WTC11 (cell line): ENCODE measurements around the gene FEZF1. TPM values are rescaled to one million over a fixed set of nuclear protein-coding genes. Genes with fewer than 3 reads are reported as not detected.

Experiments
- ATAC-seq: fragments of 200-7000 bp; cut with Tn5 transposase; 2 replicates; pipeline ENCODE4 v1.10.0; 2021; ENCODE audit warnings: mild to moderate bottlenecking, moderate library complexity
- CTCF ChIA-PET: fragments of 300-600 bp; sonication (Branson Sonifier 250); formaldehyde crosslinking; loops from one replicate; lab custom pipeline; 2021; ENCODE audit warnings: antibody characterized with exemption; lab: Charles Lee
- POLR2A ChIA-PET: fragments of 350-600 bp; sonication (Branson Sonifier 250); formaldehyde crosslinking; loops from one replicate; lab custom pipeline; 2021; ENCODE audit warnings: antibody characterized with exemption; lab: Charles Lee
- DNase-seq: peaks from one replicate; pipeline ENCODE4 v3.0.0; 2021; ENCODE audit warnings: low spot score
- H3K27ac Mint-ChIP-seq: 2 replicates; pipeline ENCODE4 v1.8.0; 2021; ENCODE audit warnings: mixed read lengths
- H3K27me3 Mint-ChIP-seq: 2 replicates; pipeline ENCODE4 v1.8.0; 2021; ENCODE audit warnings: low read depth, mild to moderate bottlenecking, moderate library complexity, mixed read lengths
- H3K36me3 Mint-ChIP-seq: 2 replicates; pipeline ENCODE4 v1.8.0; 2021; ENCODE audit warnings: mixed read lengths
- H3K4me1 Mint-ChIP-seq: 2 replicates; pipeline ENCODE4 v1.8.0; 2022; ENCODE audit warnings: mixed read lengths
- H3K4me3 Mint-ChIP-seq: 2 replicates; pipeline ENCODE4 v1.8.0; 2021; ENCODE audit warnings: mild to moderate bottlenecking, moderate library complexity, mixed read lengths
- H3K9me3 Mint-ChIP-seq: 2 replicates; pipeline ENCODE4 v1.8.0; 2021; ENCODE audit warnings: mixed read lengths
- CBFB ChIP-seq: sonication (generic); formaldehyde crosslinking; IDR thresholded peaks from 2 replicates; pipeline ENCODE4 v1.8.1; 2022; ENCODE audit warnings: mild to moderate bottlenecking, low read depth, missing genetic modification reagents
- ELF4 ChIP-seq: sonication (generic); formaldehyde crosslinking; IDR thresholded peaks from 2 replicates; pipeline ENCODE4 v1.8.1; 2022; ENCODE audit warnings: low read depth, mild to moderate bottlenecking, moderate library complexity, missing genetic modification reagents
- HMGA2 ChIP-seq: fragments of 250-450 bp; sonication (Bioruptor Pico); IDR thresholded peaks from 2 replicates; pipeline ENCODE4 v1.4.0; 2021; ENCODE audit warnings: mild to moderate bottlenecking, moderate library complexity
- JAZF1 ChIP-seq: fragments of 250-450 bp; sonication (Bioruptor Pico); IDR thresholded peaks from 2 replicates; pipeline ENCODE4 v1.9.0; 2021; ENCODE audit warnings: moderate library complexity, mild to moderate bottlenecking, inconsistent platforms
- KAT7 ChIP-seq: sonication (generic); formaldehyde crosslinking; IDR thresholded peaks from 2 replicates; pipeline ENCODE4 v1.8.1; 2023; ENCODE audit warnings: missing genetic modification reagents, mild to moderate bottlenecking, borderline replicate concordance
- MYBL2 ChIP-seq: sonication (generic); formaldehyde crosslinking; IDR thresholded peaks from 2 replicates; pipeline ENCODE4 v1.8.1; 2023; ENCODE audit warnings: mild to moderate bottlenecking, moderate library complexity, missing genetic modification reagents
- NR3C1 ChIP-seq: sonication (generic); formaldehyde crosslinking; conservative IDR thresholded peaks from 2 replicates; pipeline ENCODE4 v1.8.1; 2023; ENCODE audit warnings: low read depth, mild to moderate bottlenecking, missing genetic modification reagents
- OVOL2 ChIP-seq: fragments of 250-450 bp; sonication (Bioruptor Pico); IDR thresholded peaks from 2 replicates; pipeline ENCODE4 v1.9.0; 2021; ENCODE audit warnings: mild to moderate bottlenecking, borderline replicate concordance
- SMAD4 ChIP-seq: sonication (generic); formaldehyde crosslinking; IDR thresholded peaks from 2 replicates; pipeline ENCODE4 v1.8.0; 2022; ENCODE audit warnings: mild to moderate bottlenecking, missing genetic modification reagents
- SOX15 ChIP-seq: fragments of 250-450 bp; sonication (Bioruptor Pico); IDR thresholded peaks from 2 replicates; pipeline ENCODE4 v1.9.0; 2021; ENCODE audit warnings: mild to moderate bottlenecking
- TCF7 ChIP-seq: sonication (generic); formaldehyde crosslinking; IDR thresholded peaks from 2 replicates; pipeline ENCODE4 v1.8.0; 2022; ENCODE audit warnings: mild to moderate bottlenecking, low read depth, missing genetic modification reagents, moderate library complexity
- TEAD1 ChIP-seq: sonication (generic); formaldehyde crosslinking; IDR thresholded peaks from 2 replicates; pipeline ENCODE4 v1.8.0; 2022; ENCODE audit warnings: mild to moderate bottlenecking, missing genetic modification reagents
- ZNF219 ChIP-seq: sonication (generic); formaldehyde crosslinking; IDR thresholded peaks from 2 replicates; pipeline ENCODE4 v1.8.0; 2023; ENCODE audit warnings: missing genetic modification reagents, mild to moderate bottlenecking, borderline replicate concordance
- ZNF416 ChIP-seq: fragments of 250-450 bp; sonication (Bioruptor Pico); IDR thresholded peaks from 2 replicates; pipeline ENCODE4 v1.9.0; 2021; ENCODE audit warnings: mild to moderate bottlenecking, inconsistent platforms
- total RNA-seq: library from RNA; stranded (reverse); gene quantifications from 3 replicates; pipeline ENCODE4 v1.2.3, GENCODE V29; 2021
- TF ChIP-seq, protein P1 (sequence below): sonication (generic); formaldehyde crosslinking; IDR thresholded peaks from 2 replicates; pipeline ENCODE4 v1.8.1; 2022; ENCODE audit warnings: low read depth, missing genetic modification reagents, borderline replicate concordance
- TF ChIP-seq, protein P2 (sequence below): fragments of 250-450 bp; sonication (Bioruptor Pico); IDR thresholded peaks from 2 replicates; pipeline ENCODE4 v2.1.2; 2022; ENCODE audit warnings: mild to moderate bottlenecking, moderate library complexity
- TF ChIP-seq, protein P3 (sequence below): sonication (generic); formaldehyde crosslinking; IDR thresholded peaks from 2 replicates; pipeline ENCODE4 v1.8.1; 2023; ENCODE audit warnings: mild to moderate bottlenecking, missing genetic modification reagents
- TF ChIP-seq, protein P4 (sequence below): fragments of 250-450 bp; sonication (Bioruptor Pico); conservative IDR thresholded peaks from 2 replicates; pipeline ENCODE4 v1.9.0; 2021; ENCODE audit warnings: mild to moderate bottlenecking
- TF ChIP-seq, protein P5 (sequence below): sonication (generic); formaldehyde crosslinking; IDR thresholded peaks from 2 replicates; pipeline ENCODE4 v1.8.0; 2022; ENCODE audit warnings: missing genetic modification reagents
- TF ChIP-seq, protein P6 (sequence below): sonication (generic); formaldehyde crosslinking; IDR thresholded peaks from 2 replicates; pipeline ENCODE4 v1.8.0; 2022; ENCODE audit warnings: mild to moderate bottlenecking, missing genetic modification reagents

FEZF1 gene
- total RNA-seq, 1 experiment from 2014 or later = 20.0 TPM

DNA sequence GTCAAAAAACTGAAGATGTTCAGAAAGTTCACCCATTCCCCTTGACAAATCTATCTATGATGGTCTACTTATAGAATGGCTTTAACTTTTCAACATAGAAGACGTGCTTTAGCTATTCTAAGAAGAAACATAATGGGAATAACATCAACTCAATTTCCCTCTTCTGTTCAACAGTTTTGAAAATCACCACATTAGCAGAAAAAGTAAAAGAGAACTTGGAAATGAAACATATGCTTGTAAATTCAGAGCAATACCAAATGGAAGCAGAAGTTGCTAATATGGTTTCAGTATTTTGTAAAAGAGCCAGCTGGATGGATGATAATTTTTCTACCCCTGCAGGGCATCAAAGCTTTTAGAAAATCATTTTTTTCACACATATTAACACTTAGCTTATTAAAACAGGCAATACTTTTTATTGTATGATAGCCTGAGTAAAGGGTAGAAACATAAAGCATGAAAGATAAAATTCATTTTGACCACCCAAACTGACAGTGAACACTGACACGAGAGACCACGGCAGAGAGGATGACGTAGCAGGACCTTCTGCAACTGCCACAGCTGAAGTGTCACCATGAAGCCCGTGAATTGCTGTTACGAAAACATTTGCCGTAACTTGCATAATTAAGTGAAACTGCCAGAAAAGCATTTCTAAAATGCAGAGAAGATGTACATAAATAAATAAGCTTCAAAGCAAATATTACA, 39.2 kb upstream of the FEZF1 start:
- TF ChIP-seq, protein P1, sequence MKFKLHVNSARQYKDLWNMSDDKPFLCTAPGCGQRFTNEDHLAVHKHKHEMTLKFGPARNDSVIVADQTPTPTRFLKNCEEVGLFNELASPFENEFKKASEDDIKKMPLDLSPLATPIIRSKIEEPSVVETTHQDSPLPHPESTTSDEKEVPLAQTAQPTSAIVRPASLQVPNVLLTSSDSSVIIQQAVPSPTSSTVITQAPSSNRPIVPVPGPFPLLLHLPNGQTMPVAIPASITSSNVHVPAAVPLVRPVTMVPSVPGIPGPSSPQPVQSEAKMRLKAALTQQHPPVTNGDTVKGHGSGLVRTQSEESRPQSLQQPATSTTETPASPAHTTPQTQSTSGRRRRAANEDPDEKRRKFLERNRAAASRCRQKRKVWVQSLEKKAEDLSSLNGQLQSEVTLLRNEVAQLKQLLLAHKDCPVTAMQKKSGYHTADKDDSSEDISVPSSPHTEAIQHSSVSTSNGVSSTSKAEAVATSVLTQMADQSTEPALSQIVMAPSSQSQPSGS (CRISPR knock-in tag) = no peak
- TF ChIP-seq, protein P2, sequence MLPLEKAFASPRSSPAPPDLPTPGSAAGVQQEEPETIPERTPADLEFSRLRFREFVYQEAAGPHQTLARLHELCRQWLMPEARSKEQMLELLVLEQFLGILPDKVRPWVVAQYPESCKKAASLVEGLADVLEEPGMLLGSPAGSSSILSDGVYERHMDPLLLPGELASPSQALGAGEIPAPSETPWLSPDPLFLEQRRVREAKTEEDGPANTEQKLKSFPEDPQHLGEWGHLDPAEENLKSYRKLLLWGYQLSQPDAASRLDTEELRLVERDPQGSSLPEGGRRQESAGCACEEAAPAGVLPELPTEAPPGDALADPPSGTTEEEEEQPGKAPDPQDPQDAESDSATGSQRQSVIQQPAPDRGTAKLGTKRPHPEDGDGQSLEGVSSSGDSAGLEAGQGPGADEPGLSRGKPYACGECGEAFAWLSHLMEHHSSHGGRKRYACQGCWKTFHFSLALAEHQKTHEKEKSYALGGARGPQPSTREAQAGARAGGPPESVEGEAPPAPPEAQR (CRISPR knock-in tag) = no peak
- TF ChIP-seq KAT7 = no peak
- no peak for TF ChIP-seq JAZF1 (CRISPR knock-in tag)
- TF ChIP-seq ELF4 (CRISPR knock-in tag) = no peak
- TF ChIP-seq MYBL2 (CRISPR knock-in tag) = no peak
- no peak for TF ChIP-seq NR3C1 (CRISPR knock-in tag)
- TF ChIP-seq, protein P3, sequence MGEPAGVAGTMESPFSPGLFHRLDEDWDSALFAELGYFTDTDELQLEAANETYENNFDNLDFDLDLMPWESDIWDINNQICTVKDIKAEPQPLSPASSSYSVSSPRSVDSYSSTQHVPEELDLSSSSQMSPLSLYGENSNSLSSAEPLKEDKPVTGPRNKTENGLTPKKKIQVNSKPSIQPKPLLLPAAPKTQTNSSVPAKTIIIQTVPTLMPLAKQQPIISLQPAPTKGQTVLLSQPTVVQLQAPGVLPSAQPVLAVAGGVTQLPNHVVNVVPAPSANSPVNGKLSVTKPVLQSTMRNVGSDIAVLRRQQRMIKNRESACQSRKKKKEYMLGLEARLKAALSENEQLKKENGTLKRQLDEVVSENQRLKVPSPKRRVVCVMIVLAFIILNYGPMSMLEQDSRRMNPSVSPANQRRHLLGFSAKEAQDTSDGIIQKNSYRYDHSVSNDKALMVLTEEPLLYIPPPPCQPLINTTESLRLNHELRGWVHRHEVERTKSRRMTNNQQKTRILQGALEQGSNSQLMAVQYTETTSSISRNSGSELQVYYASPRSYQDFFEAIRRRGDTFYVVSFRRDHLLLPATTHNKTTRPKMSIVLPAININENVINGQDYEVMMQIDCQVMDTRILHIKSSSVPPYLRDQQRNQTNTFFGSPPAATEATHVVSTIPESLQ (CRISPR knock-in tag) = no peak
- TF ChIP-seq TEAD1 (CRISPR knock-in tag) = no peak
- TF ChIP-seq HMGA2 = no peak
- TF ChIP-seq ZNF416 (CRISPR knock-in tag) = no peak
- TF ChIP-seq, protein P4, sequence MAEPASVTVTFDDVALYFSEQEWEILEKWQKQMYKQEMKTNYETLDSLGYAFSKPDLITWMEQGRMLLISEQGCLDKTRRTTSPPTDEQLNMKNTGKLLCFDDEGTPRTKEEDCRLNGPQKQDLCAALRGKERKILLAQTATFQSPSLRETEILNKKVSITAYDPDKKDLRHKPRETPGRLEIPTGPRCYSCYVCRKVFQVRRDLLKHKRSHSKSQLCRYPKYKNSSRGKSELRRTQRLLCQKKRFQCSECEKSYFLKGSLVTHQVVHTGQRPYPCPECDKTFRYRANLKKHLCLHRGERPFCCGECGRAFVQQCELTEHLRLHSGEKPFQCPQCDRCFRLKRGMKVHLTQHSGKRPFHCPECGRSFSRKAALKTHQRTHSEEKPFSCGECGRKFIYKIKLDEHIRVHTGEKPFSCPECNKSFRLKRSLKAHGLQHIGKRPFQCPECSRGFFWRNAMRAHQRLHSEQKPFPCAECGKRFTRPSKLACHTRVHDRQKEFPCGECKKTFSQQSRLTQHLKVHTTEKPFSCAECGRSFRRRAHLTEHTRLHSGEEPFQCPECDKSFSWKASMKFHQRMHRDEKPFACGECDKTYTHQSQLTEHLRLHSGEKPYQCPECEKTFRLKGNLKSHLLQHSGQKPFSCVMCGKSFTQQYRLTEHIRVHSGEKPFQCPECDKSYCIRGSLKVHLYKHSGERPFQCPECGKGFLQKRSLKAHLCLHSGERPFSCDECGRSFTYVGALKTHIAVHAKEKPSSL (CRISPR knock-in tag) = no peak
- TF ChIP-seq TCF7 (CRISPR knock-in tag) = no peak
- TF ChIP-seq, protein P5, sequence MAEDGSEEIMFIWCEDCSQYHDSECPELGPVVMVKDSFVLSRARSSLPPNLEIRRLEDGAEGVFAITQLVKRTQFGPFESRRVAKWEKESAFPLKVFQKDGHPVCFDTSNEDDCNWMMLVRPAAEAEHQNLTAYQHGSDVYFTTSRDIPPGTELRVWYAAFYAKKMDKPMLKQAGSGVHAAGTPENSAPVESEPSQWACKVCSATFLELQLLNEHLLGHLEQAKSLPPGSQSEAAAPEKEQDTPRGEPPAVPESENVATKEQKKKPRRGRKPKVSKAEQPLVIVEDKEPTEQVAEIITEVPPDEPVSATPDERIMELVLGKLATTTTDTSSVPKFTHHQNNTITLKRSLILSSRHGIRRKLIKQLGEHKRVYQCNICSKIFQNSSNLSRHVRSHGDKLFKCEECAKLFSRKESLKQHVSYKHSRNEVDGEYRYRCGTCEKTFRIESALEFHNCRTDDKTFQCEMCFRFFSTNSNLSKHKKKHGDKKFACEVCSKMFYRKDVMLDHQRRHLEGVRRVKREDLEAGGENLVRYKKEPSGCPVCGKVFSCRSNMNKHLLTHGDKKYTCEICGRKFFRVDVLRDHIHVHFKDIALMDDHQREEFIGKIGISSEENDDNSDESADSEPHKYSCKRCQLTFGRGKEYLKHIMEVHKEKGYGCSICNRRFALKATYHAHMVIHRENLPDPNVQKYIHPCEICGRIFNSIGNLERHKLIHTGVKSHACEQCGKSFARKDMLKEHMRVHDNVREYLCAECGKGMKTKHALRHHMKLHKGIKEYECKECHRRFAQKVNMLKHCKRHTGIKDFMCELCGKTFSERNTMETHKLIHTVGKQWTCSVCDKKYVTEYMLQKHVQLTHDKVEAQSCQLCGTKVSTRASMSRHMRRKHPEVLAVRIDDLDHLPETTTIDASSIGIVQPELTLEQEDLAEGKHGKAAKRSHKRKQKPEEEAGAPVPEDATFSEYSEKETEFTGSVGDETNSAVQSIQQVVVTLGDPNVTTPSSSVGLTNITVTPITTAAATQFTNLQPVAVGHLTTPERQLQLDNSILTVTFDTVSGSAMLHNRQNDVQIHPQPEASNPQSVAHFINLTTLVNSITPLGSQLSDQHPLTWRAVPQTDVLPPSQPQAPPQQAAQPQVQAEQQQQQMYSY (CRISPR knock-in tag) = no peak
- TF ChIP-seq SMAD4 (CRISPR knock-in tag) = no peak
- no peak for TF ChIP-seq ZNF219
- no peak for TF ChIP-seq OVOL2 (CRISPR knock-in tag)
- TF ChIP-seq SOX15 (CRISPR knock-in tag) = no peak
- no peak for TF ChIP-seq CBFB (CRISPR knock-in tag)
- TF ChIP-seq, protein P6, sequence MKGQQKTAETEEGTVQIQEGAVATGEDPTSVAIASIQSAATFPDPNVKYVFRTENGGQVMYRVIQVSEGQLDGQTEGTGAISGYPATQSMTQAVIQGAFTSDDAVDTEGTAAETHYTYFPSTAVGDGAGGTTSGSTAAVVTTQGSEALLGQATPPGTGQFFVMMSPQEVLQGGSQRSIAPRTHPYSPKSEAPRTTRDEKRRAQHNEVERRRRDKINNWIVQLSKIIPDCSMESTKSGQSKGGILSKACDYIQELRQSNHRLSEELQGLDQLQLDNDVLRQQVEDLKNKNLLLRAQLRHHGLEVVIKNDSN (CRISPR knock-in tag) = no peak
- no peaks in the 10 kb centered on the region for H3K36me3 Mint-ChIP-seq
- H3K27ac Mint-ChIP-seq = no peak overlapping the region
- DNase-seq (no peak), ATAC-seq (no peak)
- H3K4me3 Mint-ChIP-seq = no peak overlapping the region
- H3K27me3 Mint-ChIP-seq = peaks cover 9% of the 10 kb centered on the region
- POLR2A ChIA-PET = no interaction called here
- no peaks in the 10 kb centered on the region for H3K9me3 Mint-ChIP-seq
- CTCF ChIA-PET = interaction anchor here (0.6 kb wide), 1 partner anchor 47 kb away, joined by 4 read pairs; no protein-coding TSS in a partner anchor
- peaks cover 39% of the 10 kb centered on the region for H3K4me1 Mint-ChIP-seq
